ENCODE measurements around the gene ZNF207.
"Not testable (repeated sequence)": the region's sequence is repeated elsewhere in the genome, so short reads cannot be mapped to it uniquely, and the experiment has no call there.

Gene ZNF207

GRCh38 chr17:32385121-32385520, 35.2 kb downstream of the ZNF207 start:
- FAIRE-seq, result no peak

GRCh38 chr17:32385971-32386370, 36.0 kb downstream of the ZNF207 start:
- FAIRE-seq (no peak), DNase-seq (ENCODE audit: insufficient read length, low spot score) (no peak)

More at GRCh38 chr17:32385121-32385520, 35.2 kb downstream of the ZNF207 start:
- no peak for DNase-seq (ENCODE audit: insufficient read length, low spot score)

- DNase-seq (ENCODE audit: insufficient read length, low spot score) (no peak), FAIRE-seq (no peak)
These were observed 36.9 kb downstream of the ZNF207 start for GRCh38 chr17:32386844-32387243.

GRCh38 chr17:32388128-32388527, 38.2 kb downstream of the ZNF207 start:
- DNase-seq (ENCODE audit: insufficient read length, low spot score); FAIRE-seq: not testable (repeated sequence)

- FAIRE-seq, result no peak
- no peak for DNase-seq (ENCODE audit: insufficient read length, low spot score)
These were observed 38.9 kb downstream of the ZNF207 start for GRCh38 chr17:32388613-32389459.

- FAIRE-seq (no peak), DNase-seq (ENCODE audit: insufficient read length, low spot score) (no peak)
These were observed 43.9 kb downstream of the ZNF207 start for GRCh38 chr17:32393904-32394303.

GRCh38 chr17:32396343-32396742, 46.4 kb downstream of the ZNF207 start:
- DNase-seq (ENCODE audit: insufficient read length, low spot score), result no peak
- FAIRE-seq, result no peak

- FAIRE-seq (no peak), DNase-seq (ENCODE audit: insufficient read length, low spot score) (no peak)
These were observed 49.0 kb downstream of the ZNF207 start for GRCh38 chr17:32398946-32399345.

GRCh38 chr17:32410085-32410484, 60.1 kb downstream of the ZNF207 start:
- DNase-seq (ENCODE audit: insufficient read length, low spot score); FAIRE-seq: not testable (repeated sequence)

GRCh38 chr17:32426894-32427293, 76.9 kb downstream of the ZNF207 start:
- DNase-seq (ENCODE audit: insufficient read length, low spot score) (no peak), FAIRE-seq (no peak)

GRCh38 chr17:32429598-32429997, 79.6 kb downstream of the ZNF207 start:
- FAIRE-seq, result no peak
- DNase-seq (ENCODE audit: insufficient read length, low spot score), result no peak

Measured in HTR-8/SVneo (cell line).